Neuron (in vitro differentiated cells): ENCODE measurements around the gene SEMA6B.

ENCODE experiments used
- H2AFZ ChIP-seq: one replicate; pipeline ENCODE4 v1.6.1; 2013; ENCODE audit warnings: low read depth, mild to moderate bottlenecking, inconsistent platforms, low read length, moderate library complexity
- H3K27me3 ChIP-seq: one replicate; pipeline ENCODE4 v1.6.1; 2013; ENCODE audit warnings: low read length; ENCODE audit not compliant: insufficient read depth
- H3K36me3 ChIP-seq: one replicate; pipeline ENCODE4 v1.6.1; 2013; ENCODE audit warnings: low read length; ENCODE audit not compliant: insufficient read depth
- H3K4me1 ChIP-seq: one replicate; pipeline ENCODE4 v1.6.1; 2013; ENCODE audit warnings: low read length; ENCODE audit not compliant: insufficient read depth
- H3K4me3 ChIP-seq: 2 replicates; pipeline ENCODE4 v1.5.1; 2013; ENCODE audit warnings: mild to moderate bottlenecking, low read length, moderate library complexity
- H3K9me3 ChIP-seq: one replicate; pipeline ENCODE4 v1.6.1; 2013; ENCODE audit warnings: low read length

Gene SEMA6B

DNA sequence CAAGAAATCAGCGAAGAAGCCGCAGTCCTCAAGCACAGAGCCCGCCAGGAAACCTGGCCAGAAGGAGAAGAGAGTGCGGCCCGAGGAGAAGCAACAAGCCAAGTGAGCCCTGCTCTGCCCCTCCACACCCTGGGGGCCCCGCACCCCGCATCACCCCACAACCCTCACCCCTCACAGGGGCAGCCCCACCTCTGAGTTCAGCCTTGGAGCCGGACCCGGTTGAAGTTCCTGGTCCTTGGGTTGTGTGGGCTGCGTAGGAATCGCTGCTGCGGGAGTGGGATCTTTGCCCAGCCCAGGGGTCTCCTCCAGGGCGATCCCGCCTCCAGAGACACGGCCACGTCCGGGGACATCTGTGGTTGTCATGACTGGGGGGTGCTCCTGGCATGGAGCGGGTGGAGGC lies 63.2 kb downstream of the SEMA6B start:
- Histone ChIP-seq H3K4me1 (no peaks in the 10 kb centered on the region), H3K9me3 (no peaks in the 10 kb centered on the region), H3K27me3 (no peaks in the 10 kb centered on the region), H2AFZ (no peak overlapping the region), H3K36me3 (peaks cover 75% of the 10 kb centered on the region), H3K4me3 (no peak overlapping the region)

DNA sequence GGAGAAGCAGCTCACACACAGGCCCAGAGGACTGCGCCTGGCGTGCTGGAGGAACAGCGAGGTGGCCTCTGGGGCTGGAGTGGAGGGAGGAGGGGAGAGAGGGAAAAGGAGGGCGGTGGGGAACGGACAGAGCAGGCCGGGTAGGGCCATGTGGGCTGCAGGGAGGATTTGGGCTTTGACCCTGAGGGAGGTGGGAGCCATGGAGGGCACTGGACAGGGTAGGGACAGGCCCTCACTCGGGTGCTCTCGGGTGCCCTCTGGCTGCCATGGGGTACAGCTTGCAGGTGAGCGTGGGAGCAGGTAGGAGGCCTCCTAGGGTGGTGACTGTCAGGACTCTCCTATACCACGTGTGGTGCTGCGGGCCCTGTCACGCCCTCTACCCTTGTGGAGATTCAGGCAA lies 64.0 kb downstream of the SEMA6B start:
- Histone ChIP-seq H3K27me3 (no peaks in the 10 kb centered on the region), H3K36me3 (peaks cover 70% of the 10 kb centered on the region), H3K4me3 (no peak overlapping the region)

DNA sequence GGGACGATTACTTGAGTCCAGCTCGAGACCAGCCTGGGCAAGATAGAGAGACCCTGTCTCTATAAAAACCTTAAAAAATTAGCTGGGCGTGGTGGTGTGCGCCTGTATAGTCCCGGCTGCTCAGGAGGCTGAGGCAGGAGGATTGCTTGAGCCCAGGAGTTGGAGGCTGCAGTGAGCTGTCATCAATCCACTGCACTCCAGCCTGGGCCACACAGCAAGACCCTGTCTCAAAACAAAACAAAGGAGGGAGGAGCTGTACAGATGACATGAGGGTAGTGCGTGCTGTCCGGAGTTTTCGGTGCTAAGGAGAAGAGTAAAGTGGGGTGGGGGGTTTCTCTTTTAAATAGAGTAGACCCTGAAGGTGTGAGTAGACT lies 64.8 kb downstream of the SEMA6B start:
- H2AFZ ChIP-seq = no peak overlapping the region
- H3K4me3 ChIP-seq = no peak overlapping the region
- no peaks in the 10 kb centered on the region for H3K9me3 ChIP-seq
- no peaks in the 10 kb centered on the region for H3K4me1 ChIP-seq
- H3K36me3 ChIP-seq = peaks cover 73% of the 10 kb centered on the region
- H3K27me3 ChIP-seq = no peaks in the 10 kb centered on the region

More for the DNA sequence above, 64.0 kb downstream of the SEMA6B start:
- Histone ChIP-seq H3K4me1 (no peaks in the 10 kb centered on the region), H3K9me3 (no peaks in the 10 kb centered on the region), H2AFZ (no peak overlapping the region)

DNA sequence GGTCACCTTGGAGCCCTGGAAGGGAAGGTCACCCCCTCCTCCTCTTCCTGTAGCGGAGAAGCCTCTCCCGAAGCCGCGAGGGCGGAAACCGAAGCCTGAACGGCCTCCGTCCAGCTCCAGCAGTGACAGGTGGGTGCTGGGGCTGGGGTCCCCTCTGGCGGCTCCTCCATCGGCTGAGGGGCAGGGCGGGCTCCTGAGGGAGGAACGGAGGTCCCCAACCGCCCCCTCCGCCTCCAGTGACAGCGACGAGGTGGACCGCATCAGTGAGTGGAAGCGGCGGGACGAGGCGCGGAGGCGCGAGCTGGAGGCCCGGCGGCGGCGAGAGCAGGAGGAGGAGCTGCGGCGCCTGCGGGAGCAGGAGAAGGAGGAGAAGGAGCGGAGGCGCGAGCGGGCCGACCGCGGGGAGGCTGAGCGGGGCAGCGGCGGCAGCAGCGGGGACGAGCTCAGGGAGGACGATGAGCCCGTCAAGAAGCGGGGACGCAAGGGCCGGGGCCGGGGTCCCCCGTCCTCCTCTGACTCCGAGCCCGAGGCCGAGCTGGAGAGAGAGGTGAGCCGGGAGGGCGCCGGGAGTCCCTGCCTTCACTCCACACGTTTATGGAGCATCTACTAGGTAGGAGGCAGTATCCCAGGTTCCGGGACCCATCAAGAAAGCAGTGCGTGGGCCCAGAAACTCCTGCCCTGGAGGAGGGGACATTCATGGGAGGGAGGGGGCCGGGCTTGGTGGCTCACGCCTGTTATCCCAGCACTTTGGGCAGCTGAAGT lies 65.4 kb downstream of the SEMA6B start:
- H3K27me3 ChIP-seq = no peaks in the 10 kb centered on the region
- no peaks in the 10 kb centered on the region for H3K4me1 ChIP-seq
- no peak overlapping the region for H2AFZ ChIP-seq
- no peaks in the 10 kb centered on the region for H3K9me3 ChIP-seq
- H3K4me3 ChIP-seq = no peak overlapping the region
- H3K36me3 ChIP-seq = peaks cover 72% of the 10 kb centered on the region

DNA sequence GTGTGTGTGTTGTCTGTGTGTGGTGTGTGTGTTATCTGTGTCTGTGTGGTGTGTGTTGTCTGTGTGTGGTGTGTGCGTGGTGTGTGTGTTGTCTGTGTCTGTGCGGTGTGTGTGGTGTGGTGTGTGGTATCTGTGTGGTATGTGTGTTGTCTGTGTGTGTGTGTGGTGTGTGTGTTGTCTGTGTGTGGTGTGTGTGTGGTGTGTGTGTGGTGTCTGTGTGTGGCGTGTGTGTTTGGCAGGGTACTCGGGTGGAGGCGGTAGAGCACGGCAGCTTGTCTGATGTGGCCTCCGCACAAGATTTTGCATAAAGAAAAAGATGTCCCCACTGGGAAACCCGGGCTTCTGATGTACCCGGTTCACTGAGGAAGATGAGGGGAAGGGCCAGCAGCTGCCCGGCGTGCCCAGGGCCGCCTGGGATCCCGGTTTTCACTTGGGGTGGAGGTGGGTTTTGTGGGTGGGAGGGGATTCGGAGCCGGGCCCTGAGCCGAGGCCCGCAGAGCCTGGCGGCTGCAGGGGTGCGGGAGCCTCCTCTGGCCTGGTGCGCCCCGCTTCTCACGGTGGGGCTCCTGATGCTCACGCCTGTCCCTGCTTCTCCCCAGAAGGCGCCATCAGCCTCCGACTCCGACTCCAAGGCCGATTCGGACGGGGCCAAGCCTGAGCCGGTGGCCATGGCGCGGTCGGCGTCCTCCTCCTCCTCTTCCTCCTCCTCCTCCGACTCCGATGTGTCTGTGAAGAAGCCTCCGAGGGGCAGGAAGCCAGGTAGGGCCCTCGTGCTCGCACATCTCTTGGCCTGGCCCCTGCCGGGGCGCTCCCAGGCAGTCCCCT lies 66.2 kb downstream of the SEMA6B start:
- peaks cover 70% of the 10 kb centered on the region for H3K36me3 ChIP-seq
- no peaks in the 10 kb centered on the region for H3K4me1 ChIP-seq
- no peaks in the 10 kb centered on the region for H3K9me3 ChIP-seq
- no peak overlapping the region for H2AFZ ChIP-seq
- no peak overlapping the region for H3K4me3 ChIP-seq
- no peaks in the 10 kb centered on the region for H3K27me3 ChIP-seq
